OCI-LY3 (cell line): Measurements from ENCODE around the gene MAT2A.

ENCODE experiments used
- EZH2phosphoT487 ChIP-seq: fragments of 200-600 bp; shearing (Covaris generic); IDR thresholded peaks from 2 replicates; pipeline ENCODE4 v1.6.1; 2018; ENCODE audit warnings: antibody characterized with exemption, mixed run types, low read depth
- TF ChIP-seq, protein P1 (sequence below): fragments of 200-600, 300-600 bp; sonication (generic); IDR thresholded peaks from 2 replicates; pipeline ENCODE4 v1.5.1; 2014; ENCODE audit warnings: antibody characterized with exemption, low read length, low read depth

DNA sequence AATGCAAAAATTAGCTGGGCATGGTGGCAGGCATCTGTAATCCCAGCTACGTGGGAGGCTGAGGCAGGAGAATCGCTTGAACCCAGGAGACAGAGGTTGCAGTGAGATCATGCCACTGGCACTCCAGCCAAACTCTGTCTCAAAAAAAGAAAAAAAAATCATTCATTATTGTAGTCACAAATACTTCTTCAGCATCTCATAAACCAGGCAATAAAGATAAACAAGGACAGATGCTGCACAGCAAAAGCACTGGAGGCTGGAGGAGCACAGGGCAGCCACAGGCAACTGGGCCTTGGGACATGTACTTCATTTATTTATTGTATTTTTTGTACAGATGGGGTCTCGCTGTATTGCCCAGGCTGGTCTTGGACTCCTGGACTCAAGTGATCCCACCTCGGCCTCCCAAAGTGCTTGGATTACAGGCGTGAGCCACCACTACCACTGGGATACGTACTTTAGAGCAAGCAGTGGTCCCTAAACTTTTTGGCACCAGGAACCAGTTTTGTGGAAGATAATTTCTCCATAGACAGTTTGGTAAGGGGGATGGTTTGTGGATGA is 16.8 kb upstream of the MAT2A start:
- TF ChIP-seq, protein P1, sequence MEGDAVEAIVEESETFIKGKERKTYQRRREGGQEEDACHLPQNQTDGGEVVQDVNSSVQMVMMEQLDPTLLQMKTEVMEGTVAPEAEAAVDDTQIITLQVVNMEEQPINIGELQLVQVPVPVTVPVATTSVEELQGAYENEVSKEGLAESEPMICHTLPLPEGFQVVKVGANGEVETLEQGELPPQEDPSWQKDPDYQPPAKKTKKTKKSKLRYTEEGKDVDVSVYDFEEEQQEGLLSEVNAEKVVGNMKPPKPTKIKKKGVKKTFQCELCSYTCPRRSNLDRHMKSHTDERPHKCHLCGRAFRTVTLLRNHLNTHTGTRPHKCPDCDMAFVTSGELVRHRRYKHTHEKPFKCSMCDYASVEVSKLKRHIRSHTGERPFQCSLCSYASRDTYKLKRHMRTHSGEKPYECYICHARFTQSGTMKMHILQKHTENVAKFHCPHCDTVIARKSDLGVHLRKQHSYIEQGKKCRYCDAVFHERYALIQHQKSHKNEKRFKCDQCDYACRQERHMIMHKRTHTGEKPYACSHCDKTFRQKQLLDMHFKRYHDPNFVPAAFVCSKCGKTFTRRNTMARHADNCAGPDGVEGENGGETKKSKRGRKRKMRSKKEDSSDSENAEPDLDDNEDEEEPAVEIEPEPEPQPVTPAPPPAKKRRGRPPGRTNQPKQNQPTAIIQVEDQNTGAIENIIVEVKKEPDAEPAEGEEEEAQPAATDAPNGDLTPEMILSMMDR: no peak
- no peak for TF ChIP-seq EZH2phosphoT487
